Measurements from ENCODE around the gene FAM110D.

DNA sequence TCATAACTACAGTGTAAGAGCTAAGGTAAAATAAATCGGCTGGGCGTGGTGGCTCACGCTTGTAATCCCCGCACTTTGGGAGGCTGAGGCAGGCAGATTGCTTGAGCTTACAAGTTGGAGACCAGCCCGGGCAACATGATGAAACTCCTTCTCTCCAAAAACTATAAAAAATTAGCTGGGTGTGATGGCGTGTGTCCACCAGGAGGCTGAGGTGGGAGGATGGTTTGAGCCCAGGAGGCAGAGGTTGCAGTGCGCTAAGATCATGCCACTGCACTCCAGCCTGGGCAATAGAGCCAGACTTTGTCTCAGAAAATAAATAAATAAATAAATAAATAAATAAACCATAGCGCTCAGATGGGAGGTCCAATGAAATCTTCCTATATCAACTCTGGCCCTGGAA, 16.7 kb upstream of the FAM110D start:
- TF ChIP-seq, protein P1, sequence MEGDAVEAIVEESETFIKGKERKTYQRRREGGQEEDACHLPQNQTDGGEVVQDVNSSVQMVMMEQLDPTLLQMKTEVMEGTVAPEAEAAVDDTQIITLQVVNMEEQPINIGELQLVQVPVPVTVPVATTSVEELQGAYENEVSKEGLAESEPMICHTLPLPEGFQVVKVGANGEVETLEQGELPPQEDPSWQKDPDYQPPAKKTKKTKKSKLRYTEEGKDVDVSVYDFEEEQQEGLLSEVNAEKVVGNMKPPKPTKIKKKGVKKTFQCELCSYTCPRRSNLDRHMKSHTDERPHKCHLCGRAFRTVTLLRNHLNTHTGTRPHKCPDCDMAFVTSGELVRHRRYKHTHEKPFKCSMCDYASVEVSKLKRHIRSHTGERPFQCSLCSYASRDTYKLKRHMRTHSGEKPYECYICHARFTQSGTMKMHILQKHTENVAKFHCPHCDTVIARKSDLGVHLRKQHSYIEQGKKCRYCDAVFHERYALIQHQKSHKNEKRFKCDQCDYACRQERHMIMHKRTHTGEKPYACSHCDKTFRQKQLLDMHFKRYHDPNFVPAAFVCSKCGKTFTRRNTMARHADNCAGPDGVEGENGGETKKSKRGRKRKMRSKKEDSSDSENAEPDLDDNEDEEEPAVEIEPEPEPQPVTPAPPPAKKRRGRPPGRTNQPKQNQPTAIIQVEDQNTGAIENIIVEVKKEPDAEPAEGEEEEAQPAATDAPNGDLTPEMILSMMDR (IDR thresholded peaks at IDR 0.05), result no peak
- no peak for TF ChIP-seq EZH2 (IDR thresholded peaks at IDR 0.05; ENCODE audit: borderline replicate concordance, insufficient read depth, low read depth, low read length, poor library complexity, severe bottlenecking)

Data from B cell (primary cell).